Kidney epithelial cell (primary cell): ENCODE data around the gene SND1. TPM values are rescaled to one million over a fixed set of nuclear protein-coding genes. Genes with fewer than 3 reads are reported as not detected.

ENCODE experiments used
- DNase-seq: peaks from one replicate; pipeline ENCODE4 v3.0.0-alpha.2; 2010; ENCODE audit warnings: low read depth
- H3K27me3 ChIP-seq: 2 replicates; pipeline ENCODE4 v1.6.0; 2011; ENCODE audit warnings: low read length; ENCODE audit not compliant: control insufficient read depth, insufficient read depth
- H3K36me3 ChIP-seq: 2 replicates; pipeline ENCODE4 v1.5.1; 2011; ENCODE audit warnings: low read length; ENCODE audit not compliant: control insufficient read depth, insufficient read depth
- H3K4me3 ChIP-seq: 2 replicates; pipeline ENCODE4 v1.5.1; 2011; ENCODE audit warnings: low read depth, mild to moderate bottlenecking, control low read depth, low read length
- CTCF ChIP-seq: IDR thresholded peaks from 2 replicates; pipeline ENCODE4 v1.5.1; 2011; ENCODE audit warnings: mild to moderate bottlenecking, moderate library complexity, low read length, control low read depth, inconsistent platforms; ENCODE audit not compliant: insufficient read depth, poor library complexity, severe bottlenecking
- total RNA-seq: library from RNA; depleted of rRNA; stranded (reverse); fragments of >200 nt; gene quantifications from 2 replicates; pipeline ENCODE4 v1.2.3, GENCODE V29; 2015

SND1 gene
- total RNA-seq, 1 donor from 2014 or later: 257 TPM

DNA sequence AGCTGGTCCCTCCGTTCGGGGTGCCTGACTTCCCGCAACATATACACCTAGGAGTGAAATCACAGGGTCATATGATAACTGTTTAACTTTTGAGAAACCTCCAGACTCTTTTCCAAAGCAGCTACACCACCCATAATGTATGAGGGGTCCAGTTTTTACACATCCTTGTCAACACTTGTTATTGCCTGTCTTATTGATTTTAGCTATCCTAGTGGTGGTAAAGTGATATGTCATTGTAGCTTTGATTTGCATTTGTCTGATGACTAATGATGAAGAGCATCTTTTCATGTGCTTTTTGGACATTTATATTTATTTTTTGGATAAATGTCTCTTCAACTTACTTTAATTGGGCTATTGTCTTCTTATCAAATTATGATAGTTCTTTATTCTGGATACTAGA lies 29.0 kb downstream of the SND1 start:
- Histone ChIP-seq H3K4me3 (no peak overlapping the region), H3K27me3 (no peaks in the 10 kb centered on the region), H3K36me3 (no peaks in the 10 kb centered on the region)
- no peak for DNase-seq
- TF ChIP-seq CTCF: no peak

DNA sequence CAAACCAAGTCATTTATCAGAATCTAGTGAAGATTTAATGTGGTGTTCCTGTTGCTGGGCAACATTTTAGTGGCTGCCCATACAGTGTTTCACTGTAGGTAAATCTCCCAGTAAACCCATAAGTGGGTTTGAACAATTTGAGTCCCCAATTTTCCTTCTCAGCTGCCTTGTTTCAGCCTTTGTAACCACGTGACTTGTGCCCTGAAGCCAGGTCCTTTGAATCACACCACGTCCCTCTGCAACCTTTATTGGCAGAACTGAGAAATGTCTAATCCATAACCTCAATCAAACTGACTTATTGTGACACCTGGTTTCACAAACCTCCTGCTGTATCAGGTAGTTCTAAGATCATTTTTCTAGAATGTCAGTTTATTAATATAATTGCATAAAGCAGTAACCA lies 30.1 kb downstream of the SND1 start:
- H3K4me3 ChIP-seq: no peak overlapping the region
- no peak for TF ChIP-seq CTCF
- DNase-seq: no peak
- H3K36me3 ChIP-seq: no peaks in the 10 kb centered on the region
- H3K27me3 ChIP-seq: no peaks in the 10 kb centered on the region

DNA sequence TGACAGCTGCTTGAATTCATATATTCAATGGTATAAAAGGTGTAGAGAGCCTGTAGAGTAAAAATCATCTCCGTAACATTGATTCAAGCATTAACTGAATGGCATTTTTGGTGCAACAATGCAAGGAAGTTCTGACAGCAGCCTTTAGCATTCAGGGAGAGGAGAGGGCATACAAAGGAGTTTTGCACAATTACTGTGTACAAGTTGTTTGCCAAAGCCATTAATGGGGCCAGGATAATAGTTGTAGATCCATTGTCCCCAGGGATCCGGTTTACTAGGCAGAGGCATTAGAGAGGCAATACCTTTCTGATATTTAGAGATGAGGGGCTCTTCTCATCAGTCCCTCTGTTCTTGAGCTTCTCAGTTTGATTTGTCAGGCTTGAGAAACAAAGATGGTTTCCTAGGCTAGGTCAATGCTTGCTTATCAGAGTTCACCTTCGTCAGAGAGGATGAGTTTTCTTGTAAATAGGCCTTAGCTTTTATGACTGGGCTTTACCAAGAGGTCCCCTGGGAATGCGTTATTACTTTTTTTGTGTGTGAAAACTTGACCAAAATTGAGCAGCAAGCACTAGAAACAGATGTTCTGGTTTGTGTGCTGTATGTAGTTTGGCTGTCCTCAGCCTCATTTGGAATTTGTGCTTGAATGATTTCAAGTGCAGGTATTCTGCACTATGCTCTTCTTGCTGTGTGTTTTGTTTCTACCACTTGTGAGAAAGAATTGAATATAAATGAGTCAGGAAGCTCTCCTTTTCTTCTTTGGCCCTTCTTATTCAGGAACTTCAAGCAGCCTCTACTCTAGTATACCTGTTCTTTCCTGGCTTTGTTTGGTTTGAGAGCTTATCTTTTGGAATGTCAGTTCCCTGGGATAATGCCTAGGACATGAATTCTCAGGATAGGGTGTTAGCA lies 32.0 kb downstream of the SND1 start:
- no peak for DNase-seq
- TF ChIP-seq CTCF: no peak
- H3K36me3 ChIP-seq: no peaks in the 10 kb centered on the region
- H3K27me3 ChIP-seq: no peaks in the 10 kb centered on the region
- H3K4me3 ChIP-seq: no peak overlapping the region

DNA sequence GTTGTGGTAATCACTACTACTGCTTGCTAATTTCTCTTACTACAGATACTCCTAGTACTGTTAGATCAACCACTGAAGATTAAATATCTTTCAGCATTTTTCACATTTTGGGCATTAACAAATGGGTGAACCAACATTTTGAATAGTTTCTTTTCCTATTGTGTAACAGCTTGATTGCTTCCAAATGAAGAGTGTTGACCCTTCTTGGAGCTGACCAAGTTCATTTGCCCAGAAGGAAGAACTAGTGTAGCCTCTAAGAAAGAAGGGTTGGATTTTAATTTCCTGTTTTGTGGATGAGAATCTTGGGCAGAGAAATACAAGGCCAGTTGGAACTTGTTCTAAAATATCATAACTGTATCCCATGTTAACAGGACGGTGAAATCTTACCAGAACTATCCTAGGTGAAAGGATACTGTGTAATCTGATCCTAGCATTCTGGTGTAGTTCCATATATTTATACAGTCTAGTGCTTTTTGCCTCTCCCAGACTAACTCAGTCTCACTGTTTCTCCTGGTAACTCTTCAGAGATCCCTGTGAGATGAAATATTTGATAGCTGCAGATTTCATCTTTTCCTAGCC lies 37.3 kb downstream of the SND1 start:
- no peak for TF ChIP-seq CTCF
- no peaks in the 10 kb centered on the region for H3K27me3 ChIP-seq
- DNase-seq: no peak
- no peaks in the 10 kb centered on the region for H3K36me3 ChIP-seq
- H3K4me3 ChIP-seq: no peak overlapping the region

DNA sequence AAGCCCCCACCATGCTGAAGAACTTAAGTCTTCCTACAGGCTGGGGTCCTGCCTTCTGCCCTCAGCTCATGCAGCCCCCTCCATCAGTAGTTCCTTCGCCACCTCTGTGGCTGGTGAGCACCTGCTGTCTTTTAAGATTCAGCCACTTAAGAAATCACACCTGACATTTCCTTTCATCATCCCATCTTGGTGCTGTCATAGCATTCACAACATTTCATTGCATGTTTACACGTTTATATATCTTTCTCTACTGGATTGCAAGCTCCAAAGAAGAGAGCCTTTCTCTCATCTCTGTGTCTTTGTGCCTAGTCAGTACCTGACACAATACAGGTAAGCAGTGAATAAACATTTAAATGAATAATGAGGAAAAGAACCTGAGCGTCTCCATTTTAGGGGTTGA lies 38.3 kb downstream of the SND1 start:
- no peak for DNase-seq
- no peak for TF ChIP-seq CTCF
- Histone ChIP-seq H3K4me3 (no peak overlapping the region), H3K27me3 (no peaks in the 10 kb centered on the region), H3K36me3 (no peaks in the 10 kb centered on the region)
